Activated B cell treated with CpG ODN at 0.5 μM for 24 hours (primary cell): ENCODE measurements around the gene GLI3. TPM values are rescaled to one million over a fixed set of nuclear protein-coding genes. Genes with fewer than 3 reads are reported as not detected.

Experiments used
- ATAC-seq: fragments of 200-7000 bp; cut with Tn5 transposase; one replicate; pipeline ENCODE4 v1.10.0; 2021; ENCODE audit warnings: low read depth, mild to moderate bottlenecking, moderate library complexity
- CTCF ChIA-PET: fragments of 350-600 bp; sonication (Branson Sonifier 250); formaldehyde crosslinking; loops from one replicate; lab custom pipeline; 2021; ENCODE audit warnings: antibody characterized with exemption; lab: Charles Lee
- POLR2A ChIA-PET: fragments of 350-600 bp; sonication (Branson Sonifier 250); formaldehyde crosslinking; loops from one replicate; lab custom pipeline; 2021; ENCODE audit warnings: antibody characterized with exemption; lab: Charles Lee
- DNase-seq: peaks from one replicate; pipeline ENCODE4 v3.0.0; 2022
- H3K27ac Mint-ChIP-seq: one replicate; pipeline ENCODE4 v1.8.0; 2020; ENCODE audit warnings: mixed read lengths
- H3K27me3 Mint-ChIP-seq: one replicate; pipeline ENCODE4 v1.8.0; 2021; ENCODE audit warnings: mixed read lengths
- H3K36me3 Mint-ChIP-seq: one replicate; pipeline ENCODE4 v1.8.0; 2021; ENCODE audit warnings: low read depth, mixed read lengths
- H3K4me1 Mint-ChIP-seq: one replicate; pipeline ENCODE4 v1.8.0; 2021; ENCODE audit warnings: mixed read lengths
- H3K4me3 Mint-ChIP-seq: one replicate; pipeline ENCODE4 v1.8.0; 2020; ENCODE audit warnings: mild to moderate bottlenecking, mixed read lengths
- H3K9me3 Mint-ChIP-seq: one replicate; pipeline ENCODE4 v1.8.0; 2020; ENCODE audit warnings: mixed read lengths
- intact Hi-C: fragments of 100-400 bp; cut with micrococcal nuclease; formaldehyde crosslinking; loops from one replicate; pipeline ENCODE4 v1.15.1; 2024
- total RNA-seq: library from RNA; stranded (reverse); gene quantifications from 2 replicates; pipeline ENCODE4 v1.2.3, GENCODE V29; 2022
- TF ChIP-seq, protein P1 (sequence below): fragments of 200-600 bp; IDR thresholded peaks from one replicate; pipeline ENCODE4 v1.8.0; 2022; ENCODE audit warnings: antibody characterized with exemption, mild to moderate bottlenecking

GLI3 gene
- total RNA-seq, 1 donor from 2014 or later, result not detected

- DNase-seq, result no peak
- no peak overlapping the region for H3K27ac Mint-ChIP-seq
- H3K27me3 Mint-ChIP-seq, result peaks cover 54% of the 10 kb centered on the region
These were observed 967 bp upstream of the GLI3 start for GRCh38 chr7:42237811-42238541.

DNA sequence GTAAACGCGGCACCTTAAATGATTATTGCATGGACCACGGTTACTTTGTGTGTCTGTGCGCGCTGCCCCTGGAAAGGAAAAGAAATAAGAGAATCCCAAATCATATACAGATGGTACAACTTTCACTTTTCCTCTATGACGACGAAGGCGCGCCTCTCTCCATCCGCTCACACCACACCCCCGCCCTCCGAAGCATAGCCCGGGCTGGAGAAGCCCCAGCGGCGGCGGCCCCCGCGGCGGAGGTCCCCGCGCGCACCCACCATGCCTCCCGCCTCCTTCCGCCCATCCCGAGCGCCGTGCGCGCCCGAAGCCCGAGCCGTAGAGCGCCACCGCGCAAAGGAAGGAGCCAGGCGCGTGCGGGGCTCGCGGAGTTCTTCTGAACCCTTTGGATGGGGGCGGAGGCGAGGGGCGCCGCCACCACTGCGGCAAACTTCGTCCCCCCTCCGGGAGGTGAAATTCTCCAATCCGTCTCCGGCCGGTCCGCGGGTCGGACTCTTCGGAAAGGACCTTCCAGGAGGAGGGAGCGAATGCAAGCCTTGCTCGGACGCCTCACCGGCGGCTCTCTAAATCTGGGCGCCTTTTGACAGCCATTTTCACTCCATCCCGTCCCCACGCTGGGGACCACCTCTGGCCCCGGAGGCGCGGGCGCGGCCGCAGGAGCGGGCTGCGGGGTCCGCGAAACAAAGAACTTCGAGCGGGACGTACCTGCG lies 588 bp downstream of the GLI3 start:
- H3K27ac Mint-ChIP-seq, result no peak overlapping the region
- intact Hi-C loops, result no loop called here
- no peaks in the 10 kb centered on the region for H3K36me3 Mint-ChIP-seq
- peak overlapping the region; percentile 72 for H3K4me3 Mint-ChIP-seq
- no peak for DNase-seq
- no peak for ATAC-seq
- TF ChIP-seq, protein P1, sequence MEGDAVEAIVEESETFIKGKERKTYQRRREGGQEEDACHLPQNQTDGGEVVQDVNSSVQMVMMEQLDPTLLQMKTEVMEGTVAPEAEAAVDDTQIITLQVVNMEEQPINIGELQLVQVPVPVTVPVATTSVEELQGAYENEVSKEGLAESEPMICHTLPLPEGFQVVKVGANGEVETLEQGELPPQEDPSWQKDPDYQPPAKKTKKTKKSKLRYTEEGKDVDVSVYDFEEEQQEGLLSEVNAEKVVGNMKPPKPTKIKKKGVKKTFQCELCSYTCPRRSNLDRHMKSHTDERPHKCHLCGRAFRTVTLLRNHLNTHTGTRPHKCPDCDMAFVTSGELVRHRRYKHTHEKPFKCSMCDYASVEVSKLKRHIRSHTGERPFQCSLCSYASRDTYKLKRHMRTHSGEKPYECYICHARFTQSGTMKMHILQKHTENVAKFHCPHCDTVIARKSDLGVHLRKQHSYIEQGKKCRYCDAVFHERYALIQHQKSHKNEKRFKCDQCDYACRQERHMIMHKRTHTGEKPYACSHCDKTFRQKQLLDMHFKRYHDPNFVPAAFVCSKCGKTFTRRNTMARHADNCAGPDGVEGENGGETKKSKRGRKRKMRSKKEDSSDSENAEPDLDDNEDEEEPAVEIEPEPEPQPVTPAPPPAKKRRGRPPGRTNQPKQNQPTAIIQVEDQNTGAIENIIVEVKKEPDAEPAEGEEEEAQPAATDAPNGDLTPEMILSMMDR, result no peak
- ChIA-PET CTCF (no interaction called here), POLR2A (no interaction called here)
- no peaks in the 10 kb centered on the region for H3K9me3 Mint-ChIP-seq
- peaks cover 20% of the 10 kb centered on the region for H3K4me1 Mint-ChIP-seq
- peaks cover 51% of the 10 kb centered on the region for H3K27me3 Mint-ChIP-seq

More at GRCh38 chr7:42237811-42238541, 967 bp upstream of the GLI3 start:
- Mint-ChIP-seq H3K4me1 (peaks cover 20% of the 10 kb centered on the region), H3K4me3 (peak overlapping the region; percentile 78), H3K9me3 (no peaks in the 10 kb centered on the region), H3K36me3 (no peaks in the 10 kb centered on the region)
- intact Hi-C loops, result no loop called here
- POLR2A ChIA-PET, result no interaction called here
- TF ChIP-seq, protein P1, result no peak
- CTCF ChIA-PET, result no interaction called here
- no peak for ATAC-seq

- Mint-ChIP-seq H3K27ac (no peak overlapping the region), H3K9me3 (no peaks in the 10 kb centered on the region)
- CTCF ChIA-PET, result no interaction called here
These were observed 1.3 kb downstream of the GLI3 start for GRCh38 chr7:42235741-42236161.

DNA sequence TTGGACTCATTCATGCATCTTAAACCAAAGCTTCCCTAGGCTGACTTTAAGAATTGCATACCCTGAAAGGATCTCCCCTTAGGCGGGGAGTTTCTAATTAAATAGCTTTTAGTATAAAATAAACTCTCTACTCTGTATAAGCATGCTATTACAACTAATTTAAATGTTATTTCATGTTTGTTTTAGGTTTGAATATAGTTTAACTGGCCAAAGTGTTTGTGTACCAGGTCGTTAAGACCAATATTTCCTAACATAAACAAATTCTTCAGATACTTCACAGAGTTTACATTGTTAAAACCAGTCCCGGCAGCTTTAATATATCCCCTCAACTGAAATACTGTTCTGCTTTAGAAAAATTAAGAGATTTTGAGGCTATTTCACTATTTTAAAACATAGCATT lies 2.3 kb downstream of the GLI3 start:
- Mint-ChIP-seq H3K9me3 (no peaks in the 10 kb centered on the region), H3K27ac (no peak overlapping the region), H3K4me3 (no peak overlapping the region), H3K27me3 (peaks cover 47% of the 10 kb centered on the region), H3K36me3 (no peaks in the 10 kb centered on the region), H3K4me1 (peaks cover 20% of the 10 kb centered on the region)
- ChIA-PET POLR2A (no interaction called here), CTCF (no interaction called here)
- TF ChIP-seq, protein P1, result no peak
- ATAC-seq (no peak), DNase-seq (no peak)
- intact Hi-C loops, result no loop called here

More at GRCh38 chr7:42235741-42236161, 1.3 kb downstream of the GLI3 start:
- ATAC-seq (no peak), DNase-seq (no peak)
- TF ChIP-seq, protein P1, result no peak
- Mint-ChIP-seq H3K4me1 (peaks cover 20% of the 10 kb centered on the region), H3K36me3 (no peaks in the 10 kb centered on the region), H3K27me3 (peaks cover 51% of the 10 kb centered on the region), H3K4me3 (peak overlapping the region; percentile 72)
- intact Hi-C loops, result no loop called here
- POLR2A ChIA-PET, result no interaction called here

DNA sequence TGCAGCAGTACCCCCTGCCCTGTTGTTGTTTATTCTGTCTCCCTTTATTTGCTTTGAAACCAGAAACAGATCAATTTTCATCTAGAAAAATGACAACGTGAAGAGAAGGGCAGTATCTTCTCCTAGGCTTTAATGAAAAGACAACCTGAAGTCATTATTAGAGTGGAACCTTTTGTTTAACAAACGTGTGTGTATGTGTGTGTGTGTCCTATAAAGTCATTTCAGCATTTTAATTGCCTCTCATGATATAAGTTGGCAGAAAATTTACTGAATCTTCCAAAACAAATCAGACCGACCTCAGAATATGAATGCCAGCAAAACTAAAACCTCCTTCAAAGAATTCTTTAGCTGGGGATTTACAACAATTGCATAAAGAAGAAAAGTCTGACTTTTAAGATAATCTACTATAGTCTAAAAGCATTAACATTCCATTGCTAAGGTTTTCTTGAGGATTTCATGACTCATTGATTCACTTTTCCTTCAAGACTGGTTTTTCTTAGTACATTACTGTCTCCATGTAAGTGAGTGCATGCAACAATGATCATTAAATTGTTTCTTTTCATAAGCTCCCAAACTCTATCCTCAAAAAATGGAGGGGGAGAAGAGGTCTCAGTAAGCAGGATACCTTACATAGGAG lies 3.2 kb downstream of the GLI3 start:
- Mint-ChIP-seq H3K9me3 (no peaks in the 10 kb centered on the region), H3K27ac (no peak overlapping the region), H3K4me3 (no peak overlapping the region), H3K27me3 (peaks cover 44% of the 10 kb centered on the region), H3K36me3 (no peaks in the 10 kb centered on the region), H3K4me1 (peaks cover 20% of the 10 kb centered on the region)
- ATAC-seq, result no peak
- TF ChIP-seq, protein P1, result no peak
- intact Hi-C loops, result no loop called here
- POLR2A ChIA-PET, result no interaction called here
- CTCF ChIA-PET, result no interaction called here
- no peak for DNase-seq
